ENCODE results near the gene MAML2.
A peak's percentile ranks its signal among the peaks of the same experiment; 100 is the strongest.

The MAML2 gene

DNA sequence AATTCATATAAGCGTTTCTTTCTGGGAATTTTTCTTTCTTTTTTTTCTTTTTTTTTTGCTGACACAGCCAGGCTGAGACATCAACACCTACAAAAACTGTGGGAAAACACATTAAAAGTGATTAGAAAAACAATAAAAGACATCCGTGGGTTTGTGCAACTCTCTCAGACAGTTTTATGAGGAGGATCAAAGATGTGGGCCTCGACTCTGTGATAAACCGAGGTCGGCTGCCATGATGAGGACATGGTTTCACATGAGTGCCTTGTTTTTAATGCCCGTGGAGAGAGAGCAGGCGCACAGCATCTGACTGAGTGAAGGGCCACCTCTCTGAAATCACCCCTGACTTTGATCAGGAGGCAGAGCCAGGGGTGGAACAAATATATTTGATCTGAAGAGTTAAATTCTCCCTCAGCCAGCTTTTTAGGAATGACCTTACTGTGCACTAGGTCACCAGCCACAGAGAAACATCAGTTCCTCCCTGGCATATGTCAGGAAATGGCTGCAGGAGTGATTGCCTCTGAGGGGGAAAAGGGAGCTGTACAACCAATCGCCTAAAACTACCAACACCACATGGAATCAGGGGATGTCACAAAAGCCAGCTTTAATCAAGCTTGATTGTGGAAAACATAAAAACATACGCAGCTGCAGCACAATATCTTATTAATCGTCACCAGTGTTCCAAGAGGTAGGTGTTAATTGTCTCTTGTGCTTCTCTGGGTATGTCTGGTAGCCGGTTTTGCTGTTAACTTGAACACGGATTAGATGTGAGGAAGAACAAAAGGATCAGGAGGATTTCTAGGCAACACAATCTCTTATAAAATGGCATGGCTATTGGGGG, 164.7 kb downstream of the MAML2 start:
- DNase-seq: no peak

DNA sequence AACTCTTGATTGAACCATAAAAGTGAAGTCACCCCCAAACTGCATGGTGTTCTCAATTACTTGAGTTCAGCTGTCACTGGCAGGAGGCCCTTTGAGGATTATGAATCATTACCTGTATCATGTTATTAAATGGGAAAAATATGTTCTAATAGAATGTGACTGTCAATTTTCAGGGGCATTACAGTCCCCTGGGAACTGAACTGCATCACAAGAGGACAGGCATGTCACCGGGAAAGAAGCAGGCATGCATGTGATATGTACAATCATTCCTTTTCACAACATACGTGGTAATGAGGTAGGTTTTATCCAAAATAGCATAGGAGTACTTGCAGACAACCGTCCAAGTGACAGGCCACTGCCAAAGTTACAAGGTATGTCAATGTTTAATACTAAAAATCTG, 165.8 kb downstream of the MAML2 start:
- no peak for DNase-seq

DNA sequence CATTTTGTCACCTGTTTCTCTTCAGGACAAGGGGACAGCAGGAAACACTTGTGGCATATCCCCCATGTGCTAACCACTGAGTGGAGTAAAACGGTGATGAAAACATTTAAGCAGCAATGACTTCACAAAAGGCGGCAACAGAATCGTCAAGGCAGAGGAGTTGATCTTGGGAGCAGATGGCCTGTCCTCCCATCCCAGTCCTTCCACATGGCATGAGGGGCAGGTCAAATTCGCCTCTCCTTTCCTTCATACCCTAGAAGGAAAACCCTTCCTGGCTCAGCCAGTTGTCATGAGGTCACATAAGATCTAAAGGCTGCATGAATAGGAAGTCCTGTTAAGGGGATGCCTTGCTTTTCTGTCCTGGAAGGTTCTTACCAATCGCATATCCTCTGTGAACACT, 169.1 kb downstream of the MAML2 start:
- no peak for DNase-seq

DNA sequence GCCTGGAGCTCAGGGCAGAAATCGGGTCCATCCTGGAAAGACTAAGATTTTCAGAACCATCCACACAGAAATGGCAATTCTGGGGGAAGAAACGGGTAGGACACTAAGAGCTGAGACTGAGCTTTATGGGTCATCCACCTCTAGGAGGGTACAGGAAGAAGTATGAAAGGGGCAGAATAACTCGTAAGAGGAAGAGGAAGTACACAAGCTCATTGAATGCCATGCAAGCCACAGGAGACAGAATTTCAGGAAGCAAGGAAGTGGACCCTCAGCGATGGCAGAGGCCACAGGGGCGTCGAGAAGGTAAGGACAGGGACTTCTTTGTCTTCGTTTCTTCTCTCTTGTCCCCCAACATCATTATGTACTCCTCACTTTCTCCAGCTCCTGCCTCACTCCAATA, 169.6 kb downstream of the MAML2 start:
- no peak for DNase-seq

DNA sequence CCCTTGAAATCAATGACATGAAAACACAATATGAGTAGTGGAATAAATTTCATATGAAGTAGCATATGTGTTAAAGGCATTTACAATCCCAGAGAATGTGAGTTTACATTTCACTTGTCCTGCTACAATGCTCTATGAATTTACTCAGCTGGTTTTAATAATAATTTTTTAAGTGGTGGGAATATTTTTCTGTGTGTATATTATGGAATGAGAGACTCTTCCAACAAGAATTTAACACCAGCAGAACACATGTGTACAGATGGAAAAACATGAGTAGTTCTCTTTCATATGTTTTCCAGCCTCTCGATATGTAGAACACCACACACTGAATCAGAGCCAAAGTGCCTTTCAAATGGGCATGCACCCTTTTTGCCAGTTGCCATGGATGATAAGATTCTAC, 170.4 kb downstream of the MAML2 start:
- no peak for DNase-seq

DNA sequence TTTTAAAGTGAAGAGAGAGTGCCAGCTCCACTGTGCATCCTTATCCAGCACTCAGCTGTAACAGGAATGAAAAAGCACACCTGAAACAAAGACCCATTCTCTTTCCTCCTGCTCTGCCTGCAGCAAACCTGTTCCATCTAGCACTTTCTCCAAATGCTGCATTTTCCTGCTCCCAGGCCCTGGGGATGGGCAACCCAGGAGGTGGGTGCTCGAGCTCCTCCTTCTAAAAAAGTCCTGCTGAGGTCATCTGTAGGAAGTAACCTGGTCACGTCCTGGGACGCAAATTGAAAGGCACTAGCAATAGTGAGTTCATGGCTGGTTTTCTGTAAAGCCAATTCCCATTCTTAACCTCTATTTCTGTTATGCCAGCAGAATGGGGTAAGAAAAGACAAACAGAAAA, 173.7 kb downstream of the MAML2 start:
- DNase-seq: no peak

DNA sequence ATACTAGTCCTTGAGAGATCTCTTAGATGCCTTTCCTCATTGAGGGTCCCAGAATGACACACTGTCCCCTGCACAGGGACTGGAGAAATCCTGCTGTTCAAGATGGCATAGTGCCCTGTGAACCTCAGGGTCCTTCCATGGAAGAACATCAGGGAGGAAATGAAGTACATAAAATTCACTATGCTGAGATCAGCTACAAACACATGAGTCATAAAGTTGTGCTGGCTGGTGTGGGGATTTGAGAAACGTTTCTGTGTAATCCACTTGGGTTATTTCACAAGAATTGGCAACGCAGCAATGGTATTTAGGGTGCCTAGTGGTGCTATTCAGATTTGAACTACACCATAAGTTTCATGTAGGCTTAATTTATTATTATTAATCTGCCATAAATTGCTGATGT, 174.4 kb downstream of the MAML2 start:
- peak; percentile 24 for DNase-seq

DNA sequence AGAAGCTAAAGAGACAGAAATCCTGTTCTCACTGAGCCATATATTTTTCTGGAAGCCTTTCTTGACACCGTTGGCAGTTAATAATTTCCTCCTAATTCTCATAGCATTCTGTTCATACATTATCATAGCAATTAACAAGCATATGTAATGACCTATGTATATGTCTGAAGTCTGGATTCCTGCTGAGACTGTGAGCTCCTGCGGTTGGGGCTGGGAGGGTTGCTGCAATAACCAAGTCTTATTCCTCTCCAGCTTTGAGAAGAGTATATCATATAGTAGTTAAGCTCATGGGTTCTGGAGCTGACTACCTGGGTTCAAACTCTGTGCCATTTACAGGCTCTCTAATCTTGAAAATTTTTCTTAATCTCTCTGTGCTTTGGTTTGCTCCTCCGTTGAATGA, 175.2 kb downstream of the MAML2 start:
- DNase-seq: no peak

DNA sequence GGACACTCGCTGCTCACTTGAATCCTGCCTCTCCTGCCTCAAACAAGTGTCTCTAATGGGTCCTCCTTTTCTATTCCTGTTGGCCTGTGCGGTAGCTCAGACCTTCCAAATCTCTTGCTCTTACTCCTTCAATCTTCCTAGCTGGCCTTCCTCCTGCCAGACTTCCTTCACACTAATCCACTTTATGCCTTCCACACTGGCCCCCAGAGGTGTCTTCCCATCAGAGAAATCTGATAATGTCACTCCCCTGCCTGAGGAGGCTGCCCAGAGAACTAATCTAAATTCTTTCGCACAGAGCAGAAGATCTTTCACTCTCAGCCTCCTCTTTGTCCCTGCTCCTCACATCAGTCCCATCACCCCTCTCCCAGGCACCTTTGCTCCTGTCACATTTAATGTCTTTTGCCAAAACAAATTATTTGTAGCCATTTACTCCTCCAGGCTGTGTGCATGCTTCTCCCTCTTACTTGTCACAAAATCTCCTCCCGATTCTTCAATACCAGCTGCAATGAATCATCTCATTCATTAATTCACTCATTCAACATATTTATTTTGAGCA, 175.7 kb downstream of the MAML2 start:
- no peak for DNase-seq

DNA sequence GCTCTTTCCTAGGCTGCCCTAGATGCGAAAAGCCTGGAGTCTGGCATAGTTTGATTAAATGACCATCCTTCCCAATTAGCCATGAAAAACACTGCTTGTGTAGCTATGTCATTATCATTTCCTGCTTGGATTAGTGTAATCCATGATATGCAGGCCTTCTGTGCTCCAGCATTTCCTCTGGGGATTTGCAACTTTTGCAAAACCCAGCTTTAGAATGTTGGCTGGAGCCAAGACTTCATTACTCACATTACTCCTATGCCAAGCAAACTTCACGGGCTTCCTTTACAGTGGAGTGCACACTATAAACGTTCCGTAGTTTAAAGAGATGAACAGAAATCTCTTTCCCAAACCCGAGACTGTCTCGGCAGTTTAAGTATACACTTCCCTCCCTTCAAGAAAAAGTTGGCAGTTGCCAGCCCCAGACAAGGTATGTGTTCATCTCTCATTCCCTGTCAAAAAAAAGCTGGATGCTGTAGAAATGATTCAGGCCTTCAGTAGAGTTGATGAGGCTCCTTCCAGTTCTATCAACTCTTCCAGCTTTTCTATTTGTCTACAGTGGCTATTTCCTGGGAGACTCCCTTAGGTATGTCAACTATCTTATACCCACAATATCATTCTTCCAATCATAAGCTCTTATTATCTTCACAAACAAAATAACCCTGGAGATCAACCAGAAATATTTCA, 180.0 kb downstream of the MAML2 start:
- no peak for DNase-seq

DNA sequence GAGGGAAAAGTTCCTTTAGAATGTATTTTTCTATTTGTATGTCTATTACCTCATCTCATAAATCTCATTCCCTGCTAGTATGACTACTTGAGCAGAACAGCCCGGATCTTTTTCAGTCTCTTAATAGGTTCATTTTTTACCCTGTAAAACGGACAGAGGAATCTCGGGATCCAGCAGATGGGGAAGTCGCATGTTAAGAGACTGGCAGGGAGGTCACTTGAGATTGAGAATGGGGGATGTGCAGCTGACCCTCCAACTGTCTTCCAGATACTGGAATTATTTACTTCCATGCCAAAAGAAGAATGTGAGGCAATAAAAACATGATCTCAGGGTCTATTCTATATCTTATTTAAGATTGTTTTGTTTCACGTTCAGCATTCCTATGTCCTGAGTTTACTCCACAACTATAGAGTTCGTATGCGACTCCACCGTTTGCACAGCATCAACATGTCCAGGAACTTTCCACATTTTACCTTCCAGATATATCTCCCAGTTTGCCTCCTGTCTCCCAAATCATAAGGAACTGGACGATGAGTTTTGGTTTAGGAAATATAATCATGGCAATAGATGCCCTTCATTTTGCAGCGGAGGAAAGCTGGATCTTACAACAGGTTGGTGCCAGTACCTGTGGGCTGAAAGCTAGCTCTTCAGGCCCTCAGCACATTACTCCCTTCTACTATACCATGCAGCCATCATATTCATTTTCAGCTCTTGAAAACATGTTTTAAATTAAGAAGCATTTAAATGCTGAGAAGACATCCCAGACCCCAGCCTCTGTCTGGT, 181.5 kb downstream of the MAML2 start:
- no peak for DNase-seq

DNA sequence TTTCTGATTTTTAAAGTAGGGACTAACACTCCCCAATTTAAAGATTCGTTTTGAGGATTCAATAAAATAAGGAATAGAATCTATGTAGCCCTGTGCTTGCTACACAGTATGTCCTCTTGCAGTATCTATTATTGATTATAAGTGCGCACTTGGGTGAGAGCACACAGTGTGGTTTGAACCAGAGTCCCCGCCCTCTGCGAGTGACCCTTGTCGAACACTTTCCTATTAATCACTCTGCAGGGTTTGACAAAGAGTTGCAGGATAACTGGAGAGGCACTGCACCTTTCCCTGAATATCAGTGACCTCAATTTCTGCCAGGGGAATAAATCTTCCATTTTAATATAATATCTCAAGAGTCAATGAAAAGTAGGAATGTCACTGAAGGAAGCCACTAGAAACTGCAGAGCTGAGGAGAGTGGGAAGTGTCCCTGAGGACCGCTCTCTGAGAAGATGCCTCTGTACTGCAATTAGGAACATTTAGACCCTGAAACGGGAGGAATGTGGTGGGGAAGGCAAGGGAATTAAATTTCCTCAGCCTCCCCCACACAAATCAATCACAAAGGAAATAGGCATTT, 182.2 kb downstream of the MAML2 start:
- DNase-seq: no peak

DNA sequence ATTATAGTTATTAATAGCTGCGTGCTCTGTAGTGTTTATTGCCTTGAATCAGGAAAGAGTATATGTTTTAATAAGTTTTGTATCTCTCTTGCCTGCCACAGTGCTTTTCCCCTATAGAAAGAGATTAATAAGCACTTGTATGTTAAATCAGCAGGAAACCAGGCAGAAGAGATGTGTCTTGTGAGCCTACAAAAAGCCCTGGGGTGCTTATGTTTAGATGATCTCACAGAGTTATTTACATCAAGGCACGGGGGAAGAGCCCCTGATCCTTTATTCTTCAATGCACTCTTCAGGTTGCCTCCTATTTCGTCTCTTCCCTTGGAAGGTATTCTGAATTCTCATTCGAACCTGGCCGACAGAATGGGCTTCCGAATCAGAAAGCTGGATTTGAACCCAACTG, 183.0 kb downstream of the MAML2 start:
- DNase-seq: no peak

DNA sequence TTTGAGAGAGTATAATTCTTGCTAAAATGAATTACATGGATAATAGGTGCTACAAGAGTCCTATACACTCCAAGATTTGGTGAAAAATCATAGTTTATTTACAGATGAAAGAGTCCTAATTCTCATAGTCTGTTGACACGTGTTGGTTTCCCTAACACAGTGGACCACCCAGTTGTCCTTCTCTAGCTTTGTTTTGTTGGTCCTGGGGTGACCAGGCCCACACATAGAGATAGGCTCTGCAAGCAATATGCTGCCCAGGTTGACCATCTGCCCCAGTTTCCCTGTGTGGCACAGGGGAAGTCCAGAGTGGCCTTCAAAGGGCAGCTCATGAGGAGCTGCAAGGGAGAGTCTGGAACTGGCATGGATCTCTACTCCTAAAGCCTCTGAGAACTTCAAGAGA, 184.9 kb downstream of the MAML2 start:
- no peak for DNase-seq

DNA sequence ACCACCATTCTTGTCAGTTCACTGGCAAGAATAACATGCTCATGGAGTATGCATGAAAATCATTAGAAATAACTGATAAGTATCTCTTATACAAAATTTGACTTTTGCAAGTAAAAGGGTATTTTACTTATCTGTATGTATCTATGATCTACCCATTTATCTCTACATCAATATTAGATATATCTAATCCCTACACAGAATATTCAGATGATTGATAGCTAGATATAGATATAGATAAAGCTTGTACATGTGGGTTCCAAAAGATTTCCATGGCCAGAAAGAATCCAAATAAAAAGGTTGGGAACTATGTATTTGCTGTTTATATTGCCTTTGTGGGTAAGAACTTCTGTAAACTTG, 185.5 kb downstream of the MAML2 start:
- no peak for DNase-seq

DNA sequence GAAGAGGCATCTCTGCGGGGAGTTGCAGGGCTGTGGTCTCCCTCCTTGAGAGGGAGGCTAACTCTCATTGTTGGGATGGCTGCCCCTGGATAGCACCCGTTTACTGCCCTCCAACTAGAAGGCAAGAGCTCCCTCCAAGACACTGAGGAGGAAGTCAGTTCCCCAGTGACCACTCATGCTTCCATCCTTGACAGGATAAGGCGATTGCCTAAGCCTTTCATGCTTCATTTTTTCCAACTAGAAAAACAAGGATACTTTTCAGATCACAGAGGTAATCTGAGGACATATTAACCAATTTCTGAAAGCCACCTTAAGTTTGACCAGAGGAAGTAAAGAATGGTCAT, 186.6 kb downstream of the MAML2 start:
- no peak for DNase-seq

DNA sequence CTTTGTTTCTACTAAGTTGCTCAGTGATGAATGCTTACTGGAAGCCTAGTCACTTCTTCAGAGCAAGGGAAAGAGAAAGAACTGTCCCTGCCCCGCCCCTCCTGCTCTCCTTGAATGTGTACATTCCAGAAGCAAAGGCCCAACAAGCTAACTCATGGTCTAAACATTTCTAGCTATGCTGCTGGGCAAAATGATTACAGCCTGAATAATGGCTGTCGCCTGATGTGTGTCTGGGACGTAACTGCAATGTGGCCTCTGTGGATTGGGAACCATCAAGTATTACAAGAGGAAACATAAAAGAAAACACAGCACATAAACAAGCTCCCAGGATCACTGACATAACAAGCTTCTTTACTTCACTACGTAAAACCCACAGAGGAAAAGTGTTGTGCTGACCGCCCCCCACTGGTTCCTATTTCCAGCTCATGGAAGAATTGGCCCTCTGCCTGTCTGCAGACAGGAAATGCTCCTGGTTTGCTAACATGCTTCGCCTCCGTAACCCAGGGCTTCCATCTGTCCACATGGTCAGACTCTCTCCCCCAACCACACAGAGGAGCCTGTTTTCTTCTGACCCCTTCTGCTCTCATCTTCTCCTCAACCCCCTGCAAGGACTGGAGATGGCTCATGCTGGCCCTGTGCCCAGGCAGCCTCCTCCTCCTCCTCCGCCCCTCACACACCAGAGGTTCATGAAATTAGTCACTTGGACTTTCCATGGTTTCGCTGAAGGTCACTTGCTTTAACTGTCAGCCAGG, 187.2 kb downstream of the MAML2 start:
- DNase-seq: no peak

DNA sequence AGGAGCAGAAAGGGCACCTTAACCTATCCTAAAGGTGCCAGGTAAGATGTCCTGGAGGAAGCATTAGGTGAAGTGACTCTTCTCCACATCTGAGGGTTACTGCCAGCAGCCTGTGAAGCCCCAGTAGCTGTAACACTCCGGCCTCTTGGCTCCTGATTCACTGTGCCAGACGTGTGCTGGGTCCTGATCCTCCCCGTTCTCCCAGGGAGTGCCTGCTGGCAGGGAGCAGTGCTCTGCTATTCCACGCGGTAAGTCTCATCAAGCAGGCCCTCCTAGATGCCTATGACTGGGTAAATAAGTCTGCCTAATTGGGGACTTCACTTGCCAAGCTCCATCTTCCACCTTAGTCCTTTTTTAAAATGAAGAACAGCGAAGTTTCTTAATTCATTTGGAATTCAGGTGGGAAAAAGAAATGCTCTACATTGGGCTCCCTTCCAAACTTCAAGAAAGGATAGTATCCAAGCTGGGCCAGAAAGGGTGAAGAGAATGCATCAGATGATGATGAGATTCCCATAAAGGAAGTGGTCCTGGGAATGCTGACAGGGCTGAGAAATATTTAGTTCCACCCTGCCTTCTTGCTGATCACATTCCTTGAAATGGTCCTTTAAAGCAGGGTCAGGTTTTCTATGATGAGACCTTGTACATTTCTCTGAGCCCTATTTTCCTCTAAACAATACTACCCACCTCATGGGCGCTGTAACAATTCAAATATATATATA, 188.0 kb downstream of the MAML2 start:
- DNase-seq: no peak

DNA sequence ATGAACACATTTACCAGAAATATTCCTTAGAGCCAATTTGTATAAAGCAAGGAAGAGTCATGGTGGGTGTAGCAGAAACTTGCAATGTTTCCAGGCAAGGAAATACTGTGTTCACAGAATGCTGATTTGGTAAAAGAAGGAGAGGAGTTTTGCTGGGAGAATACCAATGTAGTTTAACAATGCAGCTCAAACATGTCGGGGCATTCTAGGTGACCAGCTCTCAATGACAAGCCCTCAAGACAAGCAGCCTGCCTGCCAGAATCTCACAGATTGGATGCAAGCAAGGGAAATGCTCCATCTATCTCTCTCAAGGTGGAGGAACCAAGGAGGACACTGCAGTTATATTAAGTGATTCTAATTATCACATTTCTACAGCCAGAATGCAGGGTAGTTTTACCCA, 190.4 kb downstream of the MAML2 start:
- DNase-seq: no peak

DNA sequence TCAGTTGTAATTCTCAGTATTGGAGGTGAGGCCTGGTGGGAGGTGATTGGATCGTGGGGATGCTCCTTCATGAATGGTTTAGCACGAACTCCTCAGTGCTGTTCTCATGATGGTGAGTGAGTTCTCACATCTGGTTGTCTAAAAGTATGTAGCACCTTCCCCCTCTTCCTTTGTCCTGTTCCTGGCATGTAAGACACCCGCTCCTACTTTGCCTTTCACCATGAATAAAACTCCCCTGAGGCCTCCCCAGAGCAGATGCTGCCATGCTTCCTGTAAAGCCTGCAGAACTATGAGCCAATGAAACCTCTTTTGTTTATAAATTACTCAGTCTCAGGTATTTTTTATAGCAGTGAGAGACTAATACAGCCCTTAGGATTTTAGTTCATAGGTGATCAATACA, 191.5 kb downstream of the MAML2 start:
- DNase-seq: no peak

DNA sequence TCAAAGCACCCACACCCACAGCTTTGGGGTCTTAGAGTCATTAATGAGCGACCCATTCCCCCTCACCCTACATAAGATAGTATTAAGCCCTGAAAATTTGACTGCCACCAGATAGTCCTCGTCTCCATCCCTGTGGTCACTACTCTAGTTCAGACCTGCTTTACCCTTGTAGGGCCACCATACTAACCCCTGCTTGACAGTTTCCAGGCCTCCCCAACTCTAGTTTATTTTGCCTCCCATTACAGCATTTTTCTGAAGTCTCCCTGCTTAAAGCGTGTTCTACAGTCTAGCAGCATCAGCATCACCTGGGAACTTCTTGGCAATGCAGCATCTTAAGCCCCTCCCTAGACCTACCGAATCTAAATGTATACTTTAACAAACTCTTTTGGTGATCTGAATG, 192.4 kb downstream of the MAML2 start:
- DNase-seq: no peak
